ENCODE measurements around the gene OR6C4.
"Not testable (repeated sequence)": the region's sequence is repeated elsewhere in the genome, so short reads cannot be mapped to it uniquely, and the experiment has no call there.

OR6C4 gene

GRCh38 chr12:55549302-55549701, at the start of gene OR6C4:
Gene OR6C4 (plus strand): TSS chr12:55549602. CDS start chr12:55551227, 1,625 bp downstream.
- DNase-seq: no peak

DNA sequence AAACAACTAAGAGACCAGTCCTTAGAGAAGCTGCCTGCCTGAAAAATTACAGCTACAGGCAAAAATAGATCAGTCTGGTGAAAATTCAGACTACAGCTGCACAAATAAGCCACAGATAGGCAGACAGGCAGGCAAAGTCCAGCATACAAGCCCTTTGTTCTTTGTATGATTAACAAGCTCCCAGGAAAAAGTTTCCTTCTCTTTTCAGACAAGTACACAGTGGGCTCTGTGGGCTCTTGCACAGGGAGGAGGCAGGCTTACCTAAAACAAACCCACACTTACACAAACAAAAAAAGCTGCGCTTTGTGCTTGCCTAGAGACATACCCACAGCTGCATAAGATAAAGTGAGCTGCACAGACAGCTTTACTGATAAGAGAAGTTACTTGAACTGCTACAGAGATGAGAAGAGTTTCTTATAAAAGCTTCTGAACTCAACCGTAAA, 49.6 kb upstream of the OR6C4 start:
- no peak for DNase-seq

DNA sequence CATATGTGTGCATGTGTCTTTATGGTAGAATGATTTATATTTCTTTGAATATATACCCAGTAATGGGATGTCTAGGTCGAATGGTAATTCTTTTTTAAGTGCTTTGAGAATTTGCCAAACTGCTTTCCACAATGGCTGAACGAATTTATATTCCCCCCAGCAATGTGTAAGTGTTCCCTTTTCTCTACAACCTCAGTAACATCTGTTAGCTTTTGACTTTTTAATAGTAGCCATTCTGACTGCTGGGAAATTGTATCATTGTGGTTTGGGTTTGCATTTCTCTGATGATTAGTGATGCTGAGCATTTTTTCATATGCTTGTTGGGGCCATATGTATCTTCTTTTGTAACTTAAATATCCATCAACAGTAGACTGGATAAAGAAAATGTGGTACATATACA, 47.8 kb upstream of the OR6C4 start:
- no peak for DNase-seq

DNA sequence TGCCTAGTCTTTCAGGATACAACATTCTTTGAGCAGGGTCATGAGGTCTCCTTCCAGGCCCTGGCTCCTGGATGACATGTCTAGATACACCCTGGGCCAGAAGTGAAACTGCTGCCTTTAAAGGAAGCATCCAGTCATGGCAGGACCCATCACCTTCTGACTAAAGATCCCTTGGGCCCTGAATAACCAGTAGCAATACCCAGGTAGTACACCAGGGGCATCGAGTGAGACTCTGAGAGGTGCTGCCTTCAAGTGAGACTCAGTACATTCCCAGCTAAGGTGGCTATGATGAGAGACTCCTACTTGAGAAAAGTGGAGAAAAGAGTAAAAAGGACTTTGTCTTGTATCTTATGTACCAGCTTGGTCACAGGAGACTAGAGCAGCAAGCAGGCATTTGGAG, 33.7 kb upstream of the OR6C4 start:
- DNase-seq: peak; percentile 9

DNA sequence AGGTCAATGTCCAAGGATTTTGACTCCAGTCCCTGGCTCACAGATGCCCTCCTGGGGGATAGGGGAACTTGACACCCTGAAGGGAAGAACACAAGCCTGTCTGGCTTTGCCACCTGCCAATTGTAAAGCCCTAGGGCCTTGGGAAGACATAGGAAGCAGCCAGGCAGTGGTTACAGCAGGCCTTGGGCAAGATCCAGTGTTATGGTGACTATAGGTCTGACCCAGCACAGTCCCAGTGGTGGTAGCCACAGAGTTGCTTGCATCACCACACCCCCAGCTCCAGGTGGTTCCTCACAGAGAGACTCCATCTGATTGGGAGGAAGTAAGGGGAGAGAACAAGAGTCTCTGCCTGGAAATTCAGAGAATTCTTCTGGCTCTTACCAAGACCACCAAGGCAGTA, 33.0 kb upstream of the OR6C4 start:
- DNase-seq: no peak

GRCh38 chr12:55548235-55548634, 1.2 kb upstream of the OR6C4 start:
- DNase-seq: not testable (repeated sequence)

GRCh38 chr12:55548756-55549155, 646 bp upstream of the OR6C4 start:
- no peak for DNase-seq

DNA sequence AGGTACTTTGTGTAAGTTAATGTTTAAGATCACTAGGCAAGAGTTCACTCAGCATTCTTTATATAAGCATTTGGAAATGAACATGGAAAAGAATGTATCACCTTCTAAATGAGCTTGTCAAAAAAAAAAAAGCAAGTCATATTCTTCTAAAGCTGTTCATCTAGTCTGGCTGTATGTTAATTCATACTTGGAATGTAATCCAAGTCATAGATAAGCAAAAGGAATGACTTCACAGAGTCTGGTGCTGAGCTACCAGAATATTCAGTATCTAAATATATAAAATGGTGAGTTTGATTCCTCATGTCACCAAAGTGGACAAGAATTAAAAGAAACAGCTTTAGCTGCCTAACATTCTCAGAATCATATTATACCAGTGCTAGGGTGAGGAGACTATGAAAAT, 4.9 kb downstream of the OR6C4 start:
- no peak for DNase-seq

GRCh38 chr12:55570060-55570459, 20.7 kb downstream of the OR6C4 start:
- DNase-seq: not testable (repeated sequence)

DNA sequence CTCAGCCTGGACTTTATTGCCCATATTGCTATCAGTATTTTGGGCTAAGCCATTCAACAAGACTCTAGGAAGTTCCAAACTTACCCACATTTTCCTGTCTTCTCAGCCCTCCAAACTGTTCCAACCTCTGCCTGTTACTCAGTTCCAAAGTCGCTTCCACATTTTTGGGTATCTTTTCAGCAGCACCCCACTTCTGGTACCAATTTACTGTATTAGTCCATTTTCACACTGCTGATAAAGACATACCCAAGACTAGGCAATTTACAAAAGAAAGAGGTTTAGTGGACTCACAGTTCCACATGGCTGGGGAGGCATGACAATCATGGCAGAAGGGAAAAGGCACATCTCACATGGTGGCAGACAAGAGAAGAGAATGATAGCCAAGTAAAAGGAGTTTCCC, 21.3 kb downstream of the OR6C4 start:
- DNase-seq: not testable (repeated sequence)

GRCh38 chr12:55572168-55572567, 22.8 kb downstream of the OR6C4 start, which contains the start of gene OR2AP1:
Gene OR2AP1 (plus strand): TSS chr12:55572468. CDS start chr12:55574415, 1,947 bp downstream.
- no peak for DNase-seq

DNA sequence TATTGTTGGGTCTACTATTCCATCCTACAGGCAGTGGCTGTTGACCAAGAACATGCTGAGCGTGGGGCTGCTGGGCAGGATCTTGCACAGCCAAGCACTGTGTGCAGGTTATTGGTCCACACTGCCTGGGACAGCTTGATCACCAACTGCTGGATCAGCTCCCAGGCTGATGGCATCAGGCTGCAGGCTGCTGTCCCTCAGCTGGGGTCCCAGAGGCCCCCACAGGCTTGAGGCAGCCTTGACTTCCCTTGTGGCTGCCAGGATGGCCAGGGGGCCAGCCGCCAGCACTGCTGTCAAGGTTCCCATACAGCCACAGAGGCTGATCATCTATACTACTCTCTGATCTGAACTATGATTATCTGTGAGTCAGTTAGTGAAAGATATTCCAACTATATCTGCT, 32.7 kb downstream of the OR6C4 start:
- no peak for DNase-seq

DNA sequence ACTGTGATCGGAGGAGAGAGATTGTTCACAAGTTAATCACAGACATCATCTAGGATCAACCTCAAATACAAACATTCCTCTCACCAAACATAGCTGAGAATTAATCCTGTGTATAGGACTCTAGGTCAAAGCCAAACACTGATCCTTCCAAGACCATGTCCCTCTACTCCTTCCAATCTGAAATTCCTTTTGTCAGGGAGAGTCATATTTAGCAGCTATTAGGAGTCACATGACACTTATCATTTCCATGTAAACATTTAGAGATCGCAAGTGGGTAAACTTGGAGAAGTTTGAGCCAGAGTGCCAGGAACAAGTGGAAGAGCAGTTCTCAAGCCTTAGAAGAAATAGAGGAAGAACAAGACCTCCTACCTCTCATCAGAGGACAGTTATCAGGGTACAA, 36.4 kb downstream of the OR6C4 start:
- no peak for DNase-seq

DNA sequence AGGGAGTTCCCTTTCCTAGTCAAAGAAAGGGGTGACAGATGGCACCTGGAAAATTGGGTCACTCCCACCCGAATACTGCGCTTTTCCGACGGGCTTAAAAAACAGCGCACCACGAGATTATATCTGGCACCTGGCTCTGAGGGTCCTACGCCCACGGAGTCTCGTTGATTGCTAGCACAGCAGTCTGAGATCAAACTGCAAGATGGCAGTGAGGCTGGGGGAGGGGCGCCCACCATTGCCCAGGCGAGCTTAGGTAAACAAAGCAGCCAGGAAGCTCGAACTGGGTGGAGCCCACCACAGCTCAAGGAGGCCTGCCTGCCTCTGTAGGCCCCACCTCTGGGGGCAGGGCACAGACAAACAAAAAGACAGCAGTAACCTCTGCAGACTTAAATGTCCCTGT, 40.8 kb downstream of the OR6C4 start:
- DNase-seq: not testable (repeated sequence)
